LNCaP clone FGC (cell line): ENCODE measurements around the gene IL16.

Source experiments
- DNase-seq: peaks from one replicate; pipeline ENCODE4 v3.0.0-alpha.2; 2011; ENCODE audit warnings: low read depth
- H3K4me3 ChIP-seq: 2 replicates; pipeline ENCODE4 v1.5.1; 2011; ENCODE audit warnings: mild to moderate bottlenecking, low read depth, low read length, control low read depth
- TF ChIP-seq, protein P1 (sequence below): IDR thresholded peaks from 2 replicates; pipeline ENCODE4 v1.5.1; 2012; ENCODE audit warnings: mild to moderate bottlenecking; ENCODE audit not compliant: control insufficient read depth, insufficient read depth; ENCODE audit errors: extremely low read depth

Gene IL16

DNA sequence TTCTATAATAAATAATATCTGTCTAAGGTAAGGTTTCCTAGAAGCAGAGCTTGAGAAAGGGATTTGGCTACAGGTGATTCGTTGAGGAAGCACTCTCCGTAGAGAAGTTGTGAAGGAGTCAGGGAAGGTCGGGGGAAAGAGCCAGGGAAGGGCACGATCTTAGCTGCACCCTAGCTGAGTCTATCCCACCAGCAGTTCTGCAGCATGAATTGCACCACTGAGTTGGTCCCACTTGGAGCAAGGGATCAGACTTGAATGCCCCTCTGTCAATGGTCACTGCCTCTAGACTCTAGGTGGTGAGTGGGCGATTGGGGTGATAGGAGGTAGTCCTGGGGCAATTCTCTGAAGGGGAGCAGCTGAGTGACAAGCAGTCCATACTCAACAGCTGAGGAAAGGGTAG lies 163.8 kb downstream of the IL16 start:
- H3K4me3 ChIP-seq, result no peak overlapping the region
- TF ChIP-seq, protein P1, sequence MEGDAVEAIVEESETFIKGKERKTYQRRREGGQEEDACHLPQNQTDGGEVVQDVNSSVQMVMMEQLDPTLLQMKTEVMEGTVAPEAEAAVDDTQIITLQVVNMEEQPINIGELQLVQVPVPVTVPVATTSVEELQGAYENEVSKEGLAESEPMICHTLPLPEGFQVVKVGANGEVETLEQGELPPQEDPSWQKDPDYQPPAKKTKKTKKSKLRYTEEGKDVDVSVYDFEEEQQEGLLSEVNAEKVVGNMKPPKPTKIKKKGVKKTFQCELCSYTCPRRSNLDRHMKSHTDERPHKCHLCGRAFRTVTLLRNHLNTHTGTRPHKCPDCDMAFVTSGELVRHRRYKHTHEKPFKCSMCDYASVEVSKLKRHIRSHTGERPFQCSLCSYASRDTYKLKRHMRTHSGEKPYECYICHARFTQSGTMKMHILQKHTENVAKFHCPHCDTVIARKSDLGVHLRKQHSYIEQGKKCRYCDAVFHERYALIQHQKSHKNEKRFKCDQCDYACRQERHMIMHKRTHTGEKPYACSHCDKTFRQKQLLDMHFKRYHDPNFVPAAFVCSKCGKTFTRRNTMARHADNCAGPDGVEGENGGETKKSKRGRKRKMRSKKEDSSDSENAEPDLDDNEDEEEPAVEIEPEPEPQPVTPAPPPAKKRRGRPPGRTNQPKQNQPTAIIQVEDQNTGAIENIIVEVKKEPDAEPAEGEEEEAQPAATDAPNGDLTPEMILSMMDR, result no peak
- no peak for DNase-seq

GRCh38 chr15:81361891-81362290 lies 165.2 kb downstream of the IL16 start:
- DNase-seq, result no peak
- H3K4me3 ChIP-seq, result no peak overlapping the region
- TF ChIP-seq, protein P1, result no peak

DNA sequence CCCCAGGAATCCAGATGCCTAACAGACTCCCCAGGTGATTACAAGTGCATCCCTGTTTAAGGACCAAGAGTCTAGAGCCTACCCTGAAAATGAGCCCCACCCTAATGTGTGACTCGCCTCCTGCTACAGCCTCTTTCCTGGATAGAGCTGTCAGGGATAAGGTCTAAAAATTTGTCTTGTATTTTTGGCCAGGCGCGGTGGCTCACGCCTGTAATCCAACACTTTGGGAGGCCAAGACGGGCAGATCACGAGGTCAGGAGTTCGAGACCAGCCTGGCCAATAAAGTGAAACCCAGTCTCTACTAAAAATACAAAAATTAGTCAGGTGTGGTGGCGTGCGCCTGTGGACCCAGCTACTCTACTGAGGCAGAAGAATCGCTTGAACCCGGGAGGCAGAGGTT lies 166.1 kb downstream of the IL16 start:
- TF ChIP-seq, protein P1, result no peak
- H3K4me3 ChIP-seq, result no peak overlapping the region
- no peak for DNase-seq

DNA sequence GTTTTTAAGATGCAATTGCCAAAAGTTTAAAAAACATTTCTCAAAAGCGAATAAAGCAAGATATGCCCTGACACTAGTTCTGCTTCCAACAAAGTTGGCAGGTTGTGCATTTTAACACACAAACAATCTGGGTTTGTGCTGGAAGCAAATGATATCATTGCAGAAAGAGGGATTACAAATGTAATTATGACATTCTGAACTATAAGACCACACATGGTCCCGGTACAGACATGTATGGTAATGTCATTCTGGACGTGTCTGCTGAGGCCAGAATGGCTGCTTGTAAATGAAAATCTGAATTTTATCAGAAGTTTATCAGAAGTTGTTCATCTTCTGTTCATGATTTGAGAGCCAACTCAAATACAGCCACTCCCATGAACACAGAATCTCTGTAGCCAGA lies 166.6 kb downstream of the IL16 start:
- no peak overlapping the region for H3K4me3 ChIP-seq
- no peak for DNase-seq
- TF ChIP-seq, protein P1, result no peak
